ENCODE results near the gene GRAMD1B. TPM values are rescaled to one million over a fixed set of nuclear protein-coding genes. Genes with fewer than 3 reads are reported as not detected.
A peak's percentile ranks its signal among the peaks of the same experiment; 100 is the strongest.

Gene GRAMD1B
- polyA plus RNA-seq, 2 of the 4 experiments (the other 2 are of a cell fraction), result 55.5 to 108 TPM

DNA sequence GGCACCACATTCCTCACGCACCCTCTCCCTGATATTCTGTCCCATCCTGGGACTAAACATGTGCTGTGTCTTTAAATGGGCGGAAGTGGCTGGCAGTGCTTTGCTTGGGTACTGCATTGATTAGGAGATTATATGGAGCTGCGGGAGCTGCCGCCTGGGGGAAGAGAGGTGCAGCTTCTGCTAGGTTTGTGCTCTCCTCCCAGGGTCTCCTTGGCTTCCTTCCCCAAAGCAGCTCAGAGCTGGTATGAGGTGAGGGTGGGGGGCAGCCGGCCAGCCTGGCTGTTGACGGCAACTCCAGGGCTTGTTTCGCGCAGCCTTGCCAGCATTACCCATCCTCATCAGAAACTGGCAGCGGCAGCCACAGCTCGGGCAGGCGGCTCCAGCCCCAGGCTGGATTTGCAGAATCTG, 95.4 kb downstream of the GRAMD1B start (continued):
- TF ChIP-seq NPAS2 (CRISPR knock-in tag; IDR thresholded peaks at IDR 0.05; ENCODE audit: borderline replicate concordance) (no peak), JUNB (IDR thresholded peaks at IDR 0.05) (no peak), ZC3H11A (IDR thresholded peaks at IDR 0.05) (no peak), GATA3 (IDR thresholded peaks at IDR 0.05; ENCODE audit: borderline replicate concordance) (no peak)

DNA sequence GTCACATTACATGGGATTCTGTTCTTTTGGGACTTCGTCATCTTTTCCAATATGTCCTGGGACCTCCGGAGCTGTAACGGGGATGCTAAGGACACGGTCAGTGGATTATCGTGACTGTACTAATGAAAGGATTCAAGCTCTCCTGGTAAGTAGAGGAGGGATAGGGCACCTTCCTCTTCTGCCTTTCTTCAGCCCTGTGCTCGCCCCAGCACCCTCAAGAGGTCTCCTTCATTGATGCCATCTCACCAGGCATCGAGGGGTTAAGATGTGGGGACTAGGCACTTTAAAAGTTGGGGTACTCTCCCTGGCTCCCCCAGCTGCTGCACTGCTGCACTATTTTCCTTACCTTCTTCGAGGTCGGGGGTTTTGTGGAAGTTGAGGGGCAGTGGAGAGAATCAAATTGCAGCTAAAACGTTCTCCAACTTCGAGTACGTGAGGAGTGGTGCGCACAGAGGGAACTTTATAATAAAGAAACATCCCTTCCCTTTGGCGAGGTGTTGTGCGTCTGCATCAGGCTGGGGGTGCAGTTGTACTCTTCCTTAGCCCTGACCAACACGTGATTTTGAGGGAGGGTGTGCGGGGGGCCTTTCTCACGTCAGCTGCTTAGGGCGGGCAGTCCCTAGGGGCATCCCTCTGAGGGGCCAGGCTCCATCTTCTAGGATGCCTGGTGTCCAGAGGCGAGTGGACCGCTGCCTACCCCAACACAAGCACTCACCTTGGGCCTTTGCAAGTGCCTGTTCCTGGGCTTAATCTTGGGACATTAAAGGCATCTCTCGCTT, 96.1 kb downstream of the GRAMD1B start:
- ATAC-seq, result no peak

DNA sequence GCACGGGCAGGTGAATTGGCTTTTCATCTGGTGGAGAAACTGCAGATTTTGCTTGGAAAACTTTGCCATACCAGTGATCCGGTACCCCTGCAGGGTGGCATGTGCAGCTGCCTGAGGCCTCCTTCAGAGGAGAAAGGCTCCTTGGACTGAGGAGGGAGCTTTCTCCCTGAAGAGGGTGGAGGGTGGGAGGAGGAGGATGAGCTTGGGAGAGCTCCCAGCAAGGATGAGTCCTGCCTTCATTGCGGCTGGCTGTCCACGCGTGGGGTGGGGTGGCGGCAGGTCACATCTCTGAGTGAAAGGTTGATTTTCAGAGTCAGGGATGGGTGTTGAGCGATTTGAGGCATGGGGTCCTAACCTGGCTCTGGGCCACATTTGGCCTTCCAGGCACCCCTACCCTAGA, 96.8 kb downstream of the GRAMD1B start:
- H3K4me2 ChIP-seq, result no peak overlapping the region
- POLR2A ChIA-PET, result no interaction called here
- CTCF ChIA-PET, result interaction anchor here (1.0 kb wide), 1 partner anchor 49 kb away, joined by 3 read pairs; no protein-coding TSS in a partner anchor
- no peak for TF ChIP-seq FOSB (CRISPR knock-in tag; IDR thresholded peaks at IDR 0.05)
- TF ChIP-seq, protein P1, sequence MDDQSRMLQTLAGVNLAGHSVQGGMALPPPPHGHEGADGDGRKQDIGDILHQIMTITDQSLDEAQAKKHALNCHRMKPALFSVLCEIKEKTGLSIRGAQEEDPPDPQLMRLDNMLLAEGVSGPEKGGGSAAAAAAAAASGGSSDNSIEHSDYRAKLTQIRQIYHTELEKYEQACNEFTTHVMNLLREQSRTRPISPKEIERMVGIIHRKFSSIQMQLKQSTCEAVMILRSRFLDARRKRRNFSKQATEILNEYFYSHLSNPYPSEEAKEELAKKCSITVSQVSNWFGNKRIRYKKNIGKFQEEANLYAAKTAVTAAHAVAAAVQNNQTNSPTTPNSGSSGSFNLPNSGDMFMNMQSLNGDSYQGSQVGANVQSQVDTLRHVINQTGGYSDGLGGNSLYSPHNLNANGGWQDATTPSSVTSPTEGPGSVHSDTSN (IDR thresholded peaks at IDR 0.05), result no peak
- no peak for TF ChIP-seq MAFK (IDR thresholded peaks at IDR 0.05; ENCODE audit: partially characterized antibody)
- no peak for TF ChIP-seq RAD21 (conservative IDR thresholded peaks at IDR 0.05 in 1 of 2, IDR thresholded peaks at IDR 0.05 in 1 of 2)
- TF ChIP-seq, protein P2, sequence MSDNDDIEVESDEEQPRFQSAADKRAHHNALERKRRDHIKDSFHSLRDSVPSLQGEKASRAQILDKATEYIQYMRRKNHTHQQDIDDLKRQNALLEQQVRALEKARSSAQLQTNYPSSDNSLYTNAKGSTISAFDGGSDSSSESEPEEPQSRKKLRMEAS (IDR thresholded peaks at IDR 0.05), result no peak
- TF ChIP-seq POLR2A (IDR thresholded peaks at IDR 0.05; ENCODE audit: low read length), result no peak
- TF ChIP-seq EHF (CRISPR knock-in tag; IDR thresholded peaks at IDR 0.05), result no peak
- TF ChIP-seq HOXA7 (CRISPR knock-in tag; IDR thresholded peaks at IDR 0.05), result no peak
- TF ChIP-seq HDAC2 (IDR thresholded peaks at IDR 0.05), result no peak
- TF ChIP-seq KDM1A (IDR thresholded peaks at IDR 0.05; ENCODE audit: low read depth), result no peak
- no peak for TF ChIP-seq RARB (CRISPR knock-in tag; IDR thresholded peaks at IDR 0.05)
- TF ChIP-seq, protein P3, sequence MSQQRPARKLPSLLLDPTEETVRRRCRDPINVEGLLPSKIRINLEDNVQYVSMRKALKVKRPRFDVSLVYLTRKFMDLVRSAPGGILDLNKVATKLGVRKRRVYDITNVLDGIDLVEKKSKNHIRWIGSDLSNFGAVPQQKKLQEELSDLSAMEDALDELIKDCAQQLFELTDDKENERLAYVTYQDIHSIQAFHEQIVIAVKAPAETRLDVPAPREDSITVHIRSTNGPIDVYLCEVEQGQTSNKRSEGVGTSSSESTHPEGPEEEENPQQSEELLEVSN (IDR thresholded peaks at IDR 0.05; ENCODE audit: borderline replicate concordance, low read depth), result no peak
- TF ChIP-seq ESRRA (IDR thresholded peaks at IDR 0.05; ENCODE audit: borderline replicate concordance, low read length), result no peak
- no peak for TF ChIP-seq KDM5A (IDR thresholded peaks at IDR 0.05)
- TF ChIP-seq, protein P4, sequence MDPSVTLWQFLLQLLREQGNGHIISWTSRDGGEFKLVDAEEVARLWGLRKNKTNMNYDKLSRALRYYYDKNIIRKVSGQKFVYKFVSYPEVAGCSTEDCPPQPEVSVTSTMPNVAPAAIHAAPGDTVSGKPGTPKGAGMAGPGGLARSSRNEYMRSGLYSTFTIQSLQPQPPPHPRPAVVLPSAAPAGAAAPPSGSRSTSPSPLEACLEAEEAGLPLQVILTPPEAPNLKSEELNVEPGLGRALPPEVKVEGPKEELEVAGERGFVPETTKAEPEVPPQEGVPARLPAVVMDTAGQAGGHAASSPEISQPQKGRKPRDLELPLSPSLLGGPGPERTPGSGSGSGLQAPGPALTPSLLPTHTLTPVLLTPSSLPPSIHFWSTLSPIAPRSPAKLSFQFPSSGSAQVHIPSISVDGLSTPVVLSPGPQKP (IDR thresholded peaks at IDR 0.05; ENCODE audit: low read depth, low read length), result no peak
- TF ChIP-seq, protein P5, sequence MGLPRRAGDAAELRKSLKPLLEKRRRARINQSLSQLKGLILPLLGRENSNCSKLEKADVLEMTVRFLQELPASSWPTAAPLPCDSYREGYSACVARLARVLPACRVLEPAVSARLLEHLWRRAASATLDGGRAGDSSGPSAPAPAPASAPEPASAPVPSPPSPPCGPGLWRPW (IDR thresholded peaks at IDR 0.05), result no peak
- no peak for TF ChIP-seq CHD4 (IDR thresholded peaks at IDR 0.05; ENCODE audit: borderline replicate concordance)
- no peak for TF ChIP-seq CHD2 (IDR thresholded peaks at IDR 0.05; ENCODE audit: low read length, partially characterized antibody)
- no peak for TF ChIP-seq SREBF2 (IDR thresholded peaks at IDR 0.05)
- TF ChIP-seq HEYL (CRISPR knock-in tag; IDR thresholded peaks at IDR 0.05), result no peak
- no peak overlapping the region for H3K27ac ChIP-seq
- no peaks in the 10 kb centered on the region for H3K9me3 ChIP-seq
- ATAC-seq, result peak in 1 of 2 experiments; percentile 19; a peak in 2 of 6 replicates
- H3K4me1 ChIP-seq, result no peaks in the 10 kb centered on the region
- 87% methylated on average over 4 of the region's 7 CpGs for WGBS (ENCODE audit: missing lambda C conversion rate)
- no peak for FAIRE-seq
- no peak overlapping the region for H3K4me3 ChIP-seq
- no peak for DNase-seq (ENCODE audit: low read depth in 1 of 2, low spot score in 1 of 2)

More for the DNA sequence above, 96.1 kb downstream of the GRAMD1B start:
- no peak for DNase-seq (ENCODE audit: low read depth in 1 of 2, low spot score in 1 of 2)
- WGBS (ENCODE audit: missing lambda C conversion rate), result 87% methylated on average over 22 of the region's 22 CpGs
- H3K4me2 ChIP-seq, result no peak overlapping the region
- H3K4me1 ChIP-seq, result no peaks in the 10 kb centered on the region
- POLR2A ChIA-PET, result no interaction called here
- H3K4me3 ChIP-seq, result no peak overlapping the region
- FAIRE-seq, result no peak
- H3K9me3 ChIP-seq, result no peaks in the 10 kb centered on the region
- TF ChIP-seq, protein P4 (IDR thresholded peaks at IDR 0.05; ENCODE audit: low read depth, low read length), result no peak
- TF ChIP-seq MAFK (IDR thresholded peaks at IDR 0.05; ENCODE audit: partially characterized antibody), result no peak
- no peak for TF ChIP-seq POLR2AphosphoS2 (conservative IDR thresholded peaks at IDR 0.05; ENCODE audit: low read length)
- no peak for TF ChIP-seq ZFP36 (IDR thresholded peaks at IDR 0.05; ENCODE audit: borderline replicate concordance, partially characterized antibody)
- no peak overlapping the region for H3K27ac ChIP-seq
- CTCF ChIA-PET, result interaction anchor here (0.9 to 1.4 kb wide), 4 partner anchors 9 to 50 kb away, joined by 3 to 4 read pairs (median 4); no protein-coding TSS in a partner anchor
